Measurements from ENCODE around the gene TSPAN7. TPM values are rescaled to one million over a fixed set of nuclear protein-coding genes. Genes with fewer than 3 reads are reported as not detected.

TSPAN7 gene
- total and polyA plus RNA-seq, 10 donors, result 7.2 to 158 (median 58.5) TPM

DNA sequence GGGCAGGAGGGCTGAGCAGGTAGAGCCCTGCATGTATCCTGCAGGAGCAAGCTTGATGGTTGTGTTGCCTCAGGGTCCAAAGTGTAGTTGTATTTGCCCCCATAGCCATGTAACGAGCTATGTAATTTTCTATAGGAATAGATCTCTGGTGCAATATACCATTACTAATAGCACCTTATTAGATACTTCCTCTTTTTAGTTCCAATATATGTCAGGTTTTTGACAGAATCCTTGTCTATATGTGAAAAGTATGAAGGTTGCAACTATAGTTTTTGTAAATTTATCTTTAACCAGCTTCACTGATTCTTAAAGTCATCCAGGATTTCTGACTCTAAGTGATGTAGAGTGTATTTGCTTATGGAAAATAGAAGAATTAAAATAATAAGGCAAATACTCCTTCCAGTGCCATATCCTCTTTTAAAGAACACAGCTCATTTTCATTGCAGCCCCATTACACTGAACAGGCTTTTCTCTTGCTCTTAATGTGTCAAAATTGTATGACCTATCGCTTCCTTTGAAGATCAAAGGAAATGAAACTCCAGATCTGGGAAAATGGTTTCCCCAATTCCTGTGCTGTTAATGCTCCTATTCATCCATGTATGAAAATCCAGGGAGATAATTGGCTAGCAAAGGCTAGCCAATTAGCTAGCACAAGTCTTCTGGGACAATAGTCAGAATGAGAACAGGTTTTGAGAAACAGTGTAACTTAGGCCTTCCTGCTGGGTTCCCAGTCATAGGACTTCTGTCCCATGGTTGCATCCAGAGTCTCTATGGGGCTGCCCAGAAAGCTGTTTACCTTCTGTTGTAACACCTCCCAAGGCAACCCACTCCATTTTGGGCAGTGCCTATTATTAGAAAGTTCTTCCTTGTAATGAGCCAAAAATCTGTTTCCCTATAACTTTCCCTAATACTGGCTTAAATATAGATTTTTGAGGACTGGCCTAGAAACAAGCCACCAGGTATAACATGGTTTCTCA lies 90.6 kb downstream of the TSPAN7 start:
- WGBS, 5 donors, result 70 to 80% (median 78%) methylated on average over 2 of the region's 2 CpGs
- TF ChIP-seq CTCF (IDR thresholded peaks at IDR 0.05 in 8 of 11, conservative IDR thresholded peaks at IDR 0.05 in 3 of 11) (no peak), POLR2AphosphoS5 (IDR thresholded peaks at IDR 0.05) (no peak), POLR2A (IDR thresholded peaks at IDR 0.05) (no peak)
- Histone ChIP-seq H3K36me3 (no peaks in the 10 kb centered on the region), H3K27ac (peak overlapping the region in 3 of 8 donors; percentile 35 to 39 (median 37)), H3K4me3 (no peak overlapping the region), H3K27me3 (replicated peaks in 1 of 7) (no peaks in the 10 kb centered on the region), H3K9me3 (no peaks in the 10 kb centered on the region), H3K4me1 (peaks cover 0 to 6% (median 0%) of the 10 kb centered on the region in 6 donors)
- intact Hi-C loops (cut with DNase I; ENCODE audit: low total_unique reads), result no loop called here
- no peak for DNase-seq

DNA sequence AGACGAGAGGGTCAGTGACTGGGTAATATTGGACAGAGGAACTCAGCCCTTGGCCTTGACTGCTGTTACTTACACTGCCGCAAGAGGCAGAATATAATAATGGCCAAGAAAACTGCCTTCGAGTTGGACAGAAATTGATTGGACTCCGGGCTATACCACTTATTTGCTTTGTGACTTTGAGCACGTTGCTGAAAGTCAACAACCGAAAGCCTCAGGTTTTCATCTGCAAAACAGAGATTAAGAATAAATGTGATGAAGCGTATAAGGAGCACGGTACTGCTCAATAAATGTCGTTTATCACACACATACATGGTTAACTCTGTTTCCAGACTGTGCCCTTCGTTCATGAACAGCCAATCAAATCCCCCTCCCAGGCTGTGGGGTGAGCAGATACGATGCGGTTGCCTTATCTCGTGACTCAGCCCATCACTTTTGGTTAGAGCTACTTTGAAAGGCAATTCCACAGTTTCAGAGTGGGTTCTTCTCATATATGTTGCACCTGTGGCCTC lies 91.6 kb downstream of the TSPAN7 start:
- Histone ChIP-seq H3K27me3 (replicated peaks in 1 of 7) (no peaks in the 10 kb centered on the region), H3K4me1 (peaks cover 0 to 6% (median 0%) of the 10 kb centered on the region in 6 donors), H3K9me3 (no peaks in the 10 kb centered on the region), H3K27ac (peak overlapping the region in 1 of 8 donors; percentile 35), H3K4me3 (no peak overlapping the region), H3K36me3 (no peaks in the 10 kb centered on the region)
- WGBS, 5 donors, result 82 to 93% (median 86%) methylated on average over 13 of the region's 13 CpGs
- TF ChIP-seq POLR2A (IDR thresholded peaks at IDR 0.05) (no peak), CTCF (IDR thresholded peaks at IDR 0.05 in 8 of 11, conservative IDR thresholded peaks at IDR 0.05 in 3 of 11) (no peak), POLR2AphosphoS5 (IDR thresholded peaks at IDR 0.05) (no peak)
- intact Hi-C loops (cut with DNase I; ENCODE audit: low total_unique reads), result no loop called here
- DNase-seq, result no peak

- Histone ChIP-seq H3K36me3 (no peaks in the 10 kb centered on the region), H3K4me1 (peaks cover 0 to 6% (median 0%) of the 10 kb centered on the region in 6 donors), H3K4me3 (no peak overlapping the region), H3K9me3 (no peaks in the 10 kb centered on the region), H3K27ac (no peak overlapping the region), H3K27me3 (replicated peaks in 1 of 7) (no peaks in the 10 kb centered on the region)
- intact Hi-C loops (cut with DNase I; ENCODE audit: low total_unique reads), result no loop called here
- DNase-seq, result no peak
- TF ChIP-seq POLR2AphosphoS5 (IDR thresholded peaks at IDR 0.05), result no peak
- TF ChIP-seq CTCF (IDR thresholded peaks at IDR 0.05 in 8 of 11, conservative IDR thresholded peaks at IDR 0.05 in 3 of 11), result peak in 10 of 11 experiments; percentile 16 to 55 (median 43)
- WGBS, 5 donors, result 90 to 100% (median 97%) methylated on average over 1 of the region's 1 CpG
These were observed 93.0 kb downstream of the TSPAN7 start for GRCh38 chrX:38654302-38654701.

DNA sequence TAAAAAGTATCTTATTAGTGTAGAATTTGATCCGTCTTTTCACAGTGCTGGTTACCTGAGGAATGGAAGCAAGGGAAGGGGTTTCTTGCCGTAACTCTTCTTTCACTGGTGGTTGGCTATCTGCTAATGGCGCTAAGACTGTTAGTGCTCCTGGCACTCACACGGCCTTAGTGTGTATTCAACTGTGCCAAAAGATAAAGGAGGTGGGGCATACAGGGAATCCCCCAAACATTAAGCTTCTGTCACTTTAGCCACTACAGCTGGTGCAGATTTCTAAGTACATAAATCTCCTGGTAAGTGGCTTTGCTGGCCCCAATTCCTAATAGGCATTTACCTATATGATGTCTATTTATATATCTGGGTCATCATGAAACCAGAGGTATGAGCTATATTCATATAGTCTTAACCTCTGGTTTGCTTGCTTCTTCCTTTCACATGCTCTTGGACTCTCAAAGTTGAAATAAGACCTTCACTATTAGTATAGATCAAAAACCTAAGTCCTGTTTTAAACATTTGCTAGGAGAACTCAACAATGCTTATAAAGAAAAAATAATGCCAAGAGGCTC lies 95.1 kb downstream of the TSPAN7 start:
- no peak overlapping the region for H3K4me3 ChIP-seq
- intact Hi-C loops (cut with DNase I; ENCODE audit: low total_unique reads), result no loop called here
- H3K36me3 ChIP-seq, result no peaks in the 10 kb centered on the region
- H3K27ac ChIP-seq, result no peak overlapping the region
- no peak for TF ChIP-seq POLR2A (IDR thresholded peaks at IDR 0.05)
- TF ChIP-seq POLR2AphosphoS5 (IDR thresholded peaks at IDR 0.05), result no peak
- no peak for TF ChIP-seq CTCF (IDR thresholded peaks at IDR 0.05 in 8 of 11, conservative IDR thresholded peaks at IDR 0.05 in 3 of 11)
- H3K27me3 ChIP-seq (replicated peaks in 1 of 7), result no peaks in the 10 kb centered on the region
- H3K4me1 ChIP-seq, result peaks cover 0 to 6% (median 0%) of the 10 kb centered on the region in 6 donors
- no peak for DNase-seq
- 51 to 84% (median 71%) methylated on average over 4 of the region's 4 CpGs for WGBS, 5 donors
- H3K9me3 ChIP-seq, result no peaks in the 10 kb centered on the region

All from spleen (tissue), 11 donors.